Measurements from ENCODE around the gene SPAG6. TPM values are rescaled to one million over a fixed set of nuclear protein-coding genes. Genes with fewer than 3 reads are reported as not detected.

The SPAG6 gene
- total and polyA plus RNA-seq, 10 donors: 0.11 TPM; not detected in 9

DNA sequence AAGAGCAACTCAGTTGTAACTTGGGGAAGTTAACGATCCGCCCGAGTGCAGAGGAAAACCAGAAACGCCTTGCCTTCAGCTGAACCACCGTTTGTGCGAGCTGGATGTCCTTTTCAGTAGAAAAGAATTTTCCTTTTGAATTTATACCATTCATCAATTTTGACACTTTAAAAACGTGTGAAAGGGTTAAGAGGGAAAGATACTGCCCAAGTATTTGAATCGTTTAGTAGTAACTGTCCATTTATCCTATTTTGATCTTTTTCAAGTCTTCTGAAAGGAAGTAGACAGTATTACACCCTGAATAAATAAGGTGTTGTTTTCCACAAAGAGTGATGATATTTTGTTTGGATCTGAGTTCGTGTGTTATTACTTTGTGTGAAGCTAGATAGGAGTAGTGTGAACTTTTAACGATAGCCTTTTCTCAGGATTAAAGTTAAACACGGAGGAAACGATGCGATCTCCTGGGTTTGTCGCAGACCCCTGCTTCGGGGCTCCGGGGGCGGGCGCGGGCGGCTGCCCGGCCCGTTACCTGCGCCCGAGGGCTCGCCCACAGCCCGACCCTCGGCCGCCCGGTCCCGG lies 25.2 kb upstream of the SPAG6 start:
- H3K9me3 ChIP-seq: no peaks in the 10 kb centered on the region
- peaks cover 0 to 37% (median 0%) of the 10 kb centered on the region in 7 donors for H3K27me3 ChIP-seq (replicated peaks in 1 of 7)
- no peak for DNase-seq
- H3K4me3 ChIP-seq: peak overlapping the region; percentile 20 to 90 (median 34)
- peaks cover 38 to 78% (median 68%) of the 10 kb centered on the region in 6 donors for H3K4me1 ChIP-seq
- no peak for TF ChIP-seq POLR2AphosphoS5 (IDR thresholded peaks at IDR 0.05)
- TF ChIP-seq, protein P1, sequence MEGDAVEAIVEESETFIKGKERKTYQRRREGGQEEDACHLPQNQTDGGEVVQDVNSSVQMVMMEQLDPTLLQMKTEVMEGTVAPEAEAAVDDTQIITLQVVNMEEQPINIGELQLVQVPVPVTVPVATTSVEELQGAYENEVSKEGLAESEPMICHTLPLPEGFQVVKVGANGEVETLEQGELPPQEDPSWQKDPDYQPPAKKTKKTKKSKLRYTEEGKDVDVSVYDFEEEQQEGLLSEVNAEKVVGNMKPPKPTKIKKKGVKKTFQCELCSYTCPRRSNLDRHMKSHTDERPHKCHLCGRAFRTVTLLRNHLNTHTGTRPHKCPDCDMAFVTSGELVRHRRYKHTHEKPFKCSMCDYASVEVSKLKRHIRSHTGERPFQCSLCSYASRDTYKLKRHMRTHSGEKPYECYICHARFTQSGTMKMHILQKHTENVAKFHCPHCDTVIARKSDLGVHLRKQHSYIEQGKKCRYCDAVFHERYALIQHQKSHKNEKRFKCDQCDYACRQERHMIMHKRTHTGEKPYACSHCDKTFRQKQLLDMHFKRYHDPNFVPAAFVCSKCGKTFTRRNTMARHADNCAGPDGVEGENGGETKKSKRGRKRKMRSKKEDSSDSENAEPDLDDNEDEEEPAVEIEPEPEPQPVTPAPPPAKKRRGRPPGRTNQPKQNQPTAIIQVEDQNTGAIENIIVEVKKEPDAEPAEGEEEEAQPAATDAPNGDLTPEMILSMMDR (IDR thresholded peaks at IDR 0.05 in 8 of 11, conservative IDR thresholded peaks at IDR 0.05 in 3 of 11): peak in 2 of 11 experiments; percentile 10 to 21
- no peak for TF ChIP-seq POLR2A (IDR thresholded peaks at IDR 0.05)
- H3K36me3 ChIP-seq: no peaks in the 10 kb centered on the region
- H3K27ac ChIP-seq: peak overlapping the region; percentile 32 to 97 (median 93)
- WGBS, 5 donors: 6 to 9% (median 7%) methylated on average over 22 to 30 of the region's 30 CpGs
- intact Hi-C loops (cut with DNase I; ENCODE audit: low total_unique reads): loop anchor here (10.0 kb wide), 1 partner anchor 65 kb away; no protein-coding TSS in a partner anchor

DNA sequence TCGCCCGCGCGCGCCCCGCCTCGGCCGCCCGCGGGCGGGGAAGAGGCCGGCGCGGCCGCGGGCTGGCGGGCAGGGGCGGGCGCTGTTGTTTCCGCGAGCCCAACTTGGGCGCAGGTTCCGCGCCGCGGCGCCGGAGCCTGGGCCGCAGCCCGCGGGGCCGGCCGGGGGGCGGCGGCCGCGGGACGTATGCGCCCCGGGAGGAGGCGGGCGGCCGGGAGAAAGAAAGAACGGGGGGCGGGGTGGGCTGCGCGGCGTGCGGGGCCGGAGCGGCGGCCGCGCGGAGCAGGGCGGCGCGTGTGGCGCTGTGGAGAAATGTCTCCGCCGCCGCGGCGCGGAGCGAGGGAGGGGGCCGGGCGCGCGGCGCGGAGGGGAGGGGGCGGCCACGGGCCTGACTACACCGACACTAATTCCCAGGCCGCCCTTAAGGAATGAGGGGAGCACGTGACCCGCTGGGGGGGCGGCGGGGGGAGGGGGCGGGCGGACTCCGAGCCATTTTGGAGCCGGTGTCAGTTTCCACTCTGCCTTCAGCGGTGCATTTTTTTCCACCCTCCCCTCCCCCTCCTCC lies 24.6 kb upstream of the SPAG6 start, which contains the start of gene BMI1:
Gene BMI1, plus strand, starts transcription at position 509 of the 565 bp plus-strand sequence. CDS start 5,351 bp downstream, outside the sequence.
- no peaks in the 10 kb centered on the region for H3K9me3 ChIP-seq
- peak within 1 kb of the TSS; percentile 87 to 97 (median 94) for H3K27ac ChIP-seq
- peak; percentile 90 for DNase-seq
- H3K27me3 ChIP-seq (replicated peaks in 1 of 7): peaks cover 0 to 39% (median 0%) of the 10 kb centered on the region in 7 donors
- peak within 1 kb of the TSS; percentile 74 to 92 (median 84) for H3K4me3 ChIP-seq
- H3K4me1 ChIP-seq: peaks cover 35 to 75% (median 64%) of the 10 kb centered on the region in 6 donors
- WGBS, 5 donors: 0 to 1% (median 0%) methylated on average over 25 to 78 of the region's 85 CpGs; no CpG with 5 or more reads in 1 of the 5 donors
- TF ChIP-seq POLR2A (IDR thresholded peaks at IDR 0.05) (no peak), POLR2AphosphoS5 (IDR thresholded peaks at IDR 0.05) (peak in 1 of 3 donors; percentile 0)
- TF ChIP-seq, protein P1 (IDR thresholded peaks at IDR 0.05 in 8 of 11, conservative IDR thresholded peaks at IDR 0.05 in 3 of 11): peak in 1 of 11 experiments; percentile 9
- no peaks in the 10 kb centered on the region for H3K36me3 ChIP-seq
- intact Hi-C loops (cut with DNase I; ENCODE audit: low total_unique reads): no loop called here

DNA sequence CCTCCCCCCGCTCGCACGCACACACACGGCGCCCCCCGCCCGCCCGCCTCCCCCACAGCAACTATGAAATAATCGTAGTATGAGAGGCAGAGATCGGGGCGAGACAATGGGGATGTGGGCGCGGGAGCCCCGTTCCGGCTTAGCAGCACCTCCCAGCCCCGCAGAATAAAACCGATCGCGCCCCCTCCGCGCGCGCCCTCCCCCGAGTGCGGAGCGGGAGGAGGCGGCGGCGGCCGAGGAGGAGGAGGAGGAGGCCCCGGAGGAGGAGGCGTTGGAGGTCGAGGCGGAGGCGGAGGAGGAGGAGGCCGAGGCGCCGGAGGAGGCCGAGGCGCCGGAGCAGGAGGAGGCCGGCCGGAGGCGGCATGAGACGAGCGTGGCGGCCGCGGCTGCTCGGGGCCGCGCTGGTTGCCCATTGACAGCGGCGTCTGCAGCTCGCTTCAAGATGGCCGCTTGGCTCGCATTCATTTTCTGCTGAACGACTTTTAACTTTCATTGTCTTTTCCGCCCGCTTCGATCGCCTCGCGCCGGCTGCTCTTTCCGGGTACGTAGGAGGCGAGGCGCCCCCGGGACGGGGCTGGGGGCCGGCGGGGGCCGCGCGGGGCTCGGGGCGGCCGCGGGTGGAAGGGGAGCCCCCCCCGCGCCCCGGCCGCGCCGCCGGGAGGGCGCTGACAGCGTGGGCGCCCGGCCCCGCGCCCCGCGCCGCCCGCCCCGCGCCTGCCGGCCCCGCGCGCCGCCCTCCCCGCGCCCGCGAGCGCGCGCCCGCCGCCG lies 24.0 kb upstream of the SPAG6 start:
- Histone ChIP-seq H3K9me3 (no peaks in the 10 kb centered on the region), H3K4me1 (peaks cover 38 to 80% (median 70%) of the 10 kb centered on the region in 6 donors), H3K27ac (peak overlapping the region; percentile 87 to 97 (median 94)), H3K27me3 (replicated peaks in 1 of 7) (peaks cover 0 to 39% (median 0%) of the 10 kb centered on the region in 7 donors), H3K4me3 (peak overlapping the region; percentile 74 to 92 (median 84)), H3K36me3 (no peaks in the 10 kb centered on the region)
- 0 to 2% (median 0%) methylated on average over 42 to 109 of the region's 114 CpGs for WGBS, 5 donors
- intact Hi-C loops (cut with DNase I; ENCODE audit: low total_unique reads): no loop called here
- DNase-seq: peak; percentile 92
- peak in 1 of 3 donors; percentile 24 for TF ChIP-seq POLR2A (IDR thresholded peaks at IDR 0.05)
- TF ChIP-seq POLR2AphosphoS5 (IDR thresholded peaks at IDR 0.05): peak; percentile 65 to 88 (median 80)
- TF ChIP-seq, protein P1 (IDR thresholded peaks at IDR 0.05 in 8 of 11, conservative IDR thresholded peaks at IDR 0.05 in 3 of 11): no peak

All from spleen (tissue), 11 donors.